NCI-H2171 treated with DMSO at 0.1 percent for 48 hours (cell line): Measurements from ENCODE around the gene FOSL1.

ENCODE experiments used
- DNase-seq: peaks from one replicate; lab custom pipeline; 2025; lab: John Stamatoyannopoulos, UW

Gene FOSL1

DNA sequence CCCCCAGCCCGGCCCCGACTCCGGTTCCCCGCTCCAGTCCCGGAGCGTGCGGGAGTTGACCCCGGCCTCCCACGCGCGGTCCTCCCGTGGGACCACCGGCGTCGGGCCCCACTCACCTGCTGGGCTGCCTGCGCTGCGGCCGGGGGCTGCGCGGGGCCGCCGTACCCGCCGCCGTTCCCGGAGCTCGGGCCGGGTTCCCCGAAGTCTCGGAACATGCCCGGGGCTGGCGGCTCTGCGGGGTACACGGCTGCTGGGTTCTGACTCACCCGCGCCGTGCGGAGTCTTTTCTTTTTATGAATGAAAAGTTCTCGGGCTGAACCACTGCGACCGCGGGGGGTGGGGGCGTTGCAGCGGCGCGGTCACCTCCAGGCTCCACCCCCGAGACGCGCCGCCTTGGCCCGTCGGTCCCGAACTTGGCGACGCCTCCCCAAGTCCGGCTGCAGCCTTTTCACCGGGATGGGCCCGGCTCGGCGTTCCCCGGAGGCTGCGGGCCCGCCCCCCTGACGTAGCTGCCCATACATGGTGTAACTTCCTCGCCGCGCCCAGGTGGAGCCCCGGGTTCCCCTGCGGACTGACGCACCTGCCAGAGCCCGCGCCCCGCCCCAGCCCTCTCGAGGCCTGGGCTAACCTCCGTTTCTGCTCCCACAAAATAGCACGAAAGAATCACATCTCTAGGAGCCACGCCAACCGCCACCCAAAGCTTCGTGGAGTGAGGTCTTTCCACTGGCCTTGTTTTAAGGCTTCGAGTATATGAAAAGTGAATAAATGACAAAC lies at the start of gene FOSL1:
Gene FOSL1 (minus strand): TSS at position 264 of the 774 bp plus-strand sequence. CDS start 49 bp downstream, at position 215.
- DNase-seq = peak; percentile 69

DNA sequence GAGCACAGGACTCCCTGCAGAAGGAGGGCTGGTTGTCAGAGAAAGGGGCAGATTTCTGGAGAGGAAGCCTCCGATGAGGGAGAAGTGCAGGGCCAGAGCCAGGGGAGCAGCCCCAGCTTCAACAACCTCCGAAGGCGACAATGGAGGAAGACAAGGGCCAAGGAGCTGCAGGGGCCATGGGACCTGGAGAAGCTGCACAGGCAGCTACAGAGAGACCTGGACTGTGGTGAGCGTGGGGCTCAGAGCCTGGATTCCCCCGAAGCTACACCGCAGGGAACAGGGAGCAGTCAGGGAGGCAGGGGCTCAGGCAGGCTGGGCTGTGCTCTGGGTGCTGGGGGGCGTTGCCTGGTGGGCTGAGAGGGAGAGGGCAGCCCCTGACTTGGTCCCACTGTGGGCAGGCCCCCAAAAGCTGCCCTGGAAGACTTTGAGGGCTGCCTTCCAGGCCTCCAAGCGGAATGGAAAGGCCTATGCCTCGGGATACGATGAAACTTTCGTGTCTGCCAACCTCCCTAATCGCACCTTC lies 47.5 kb upstream of the FOSL1 start:
- DNase-seq = no peak

DNA sequence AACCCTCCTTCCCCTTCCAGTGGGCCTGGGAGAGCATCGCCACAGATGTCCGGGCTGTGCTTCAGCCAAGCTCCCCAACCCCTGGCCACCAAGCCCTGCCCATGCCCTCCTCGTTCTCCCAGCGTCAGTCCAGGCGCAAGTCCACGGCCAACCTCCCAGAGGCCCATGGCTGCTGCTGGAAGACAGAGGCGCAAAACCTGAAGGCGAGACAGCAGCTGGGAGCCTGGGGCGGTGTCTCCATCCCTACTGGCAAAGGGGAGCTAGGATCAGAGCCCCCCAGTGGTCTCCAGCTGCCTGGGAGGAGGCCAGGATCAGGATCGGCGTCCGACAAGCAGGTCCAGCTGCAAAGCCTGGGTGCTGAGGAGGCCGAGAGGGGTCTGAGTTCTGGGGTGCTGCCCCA lies 46.9 kb upstream of the FOSL1 start:
- no peak for DNase-seq

DNA sequence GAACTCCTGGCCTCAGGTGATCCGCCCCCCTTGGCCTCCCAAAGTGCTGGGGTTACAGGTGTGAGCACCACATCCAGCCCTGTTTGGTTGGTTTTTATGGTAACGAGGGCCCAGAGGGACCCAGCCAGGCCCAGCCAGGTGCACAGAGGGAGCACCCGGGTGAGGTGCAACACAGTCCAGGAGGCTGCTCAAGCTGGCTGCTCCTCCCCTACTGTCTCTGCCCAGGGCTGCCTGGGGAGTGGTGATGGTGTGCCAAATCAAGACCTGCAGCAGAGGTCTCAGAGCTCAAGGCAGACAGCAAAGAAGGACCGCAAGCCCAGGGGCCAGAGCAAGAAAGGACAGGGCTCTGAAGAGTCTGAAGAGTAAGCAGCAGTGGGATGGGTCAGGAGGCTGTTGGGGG lies 46.5 kb upstream of the FOSL1 start:
- no peak for DNase-seq

DNA sequence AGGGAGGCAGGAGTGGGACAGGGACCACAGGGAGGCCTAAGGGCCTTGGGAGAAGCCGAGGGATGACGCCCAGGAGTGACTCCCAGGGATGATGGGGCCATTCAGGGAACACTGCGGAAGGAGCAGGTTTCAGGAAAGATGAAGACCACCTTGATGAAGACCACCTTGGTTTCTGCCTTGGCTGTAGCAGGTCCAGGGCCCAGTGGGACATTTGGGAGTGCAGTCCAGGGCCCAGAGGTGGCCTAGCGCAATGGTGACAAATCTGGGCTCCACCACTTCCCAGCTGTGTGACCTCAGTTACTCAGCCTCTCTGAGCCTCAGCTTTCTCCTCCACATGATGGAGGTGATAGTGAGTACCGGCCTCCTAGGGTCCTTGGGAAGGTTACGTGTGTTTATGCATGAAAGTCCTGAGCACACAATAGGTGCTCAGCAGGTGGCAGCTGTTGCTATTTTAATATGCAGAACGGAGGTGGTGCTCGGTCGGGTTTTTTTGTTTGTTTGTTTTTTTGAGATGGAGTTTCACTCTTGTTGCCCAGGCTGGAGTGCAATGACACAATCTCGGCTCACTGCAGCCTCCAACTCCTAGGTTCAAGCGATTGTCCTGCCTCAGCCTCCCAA lies 45.9 kb upstream of the FOSL1 start:
- no peak for DNase-seq

DNA sequence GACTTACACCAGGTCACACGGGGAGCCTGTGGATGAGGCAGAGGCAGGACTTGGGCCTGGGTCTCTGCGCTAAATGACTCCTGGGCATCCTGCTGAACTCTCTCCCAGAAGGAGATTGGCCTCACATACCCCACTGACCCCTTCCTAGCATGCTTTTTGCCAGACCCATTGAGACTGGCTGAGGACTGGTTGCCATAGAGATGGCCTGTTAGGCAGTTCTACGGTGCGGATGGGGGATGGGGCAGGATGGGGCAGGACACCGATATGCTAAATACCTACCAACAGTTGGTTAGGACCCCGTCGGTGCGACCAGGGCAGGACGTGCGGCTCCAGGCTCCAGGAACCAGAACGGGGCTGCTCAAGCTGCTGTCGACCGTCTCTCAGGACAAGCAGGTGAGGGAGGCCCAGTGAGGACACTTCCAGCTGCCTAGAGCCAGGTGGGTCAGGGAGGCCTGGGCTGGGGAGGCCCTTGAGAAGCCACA lies 45.3 kb upstream of the FOSL1 start, which contains the start of gene TSGA10IP:
Gene TSGA10IP (plus strand): TSS at position 51 of the 482 bp plus-strand sequence. CDS start 196 bp downstream, at position 247.
- DNase-seq = no peak

DNA sequence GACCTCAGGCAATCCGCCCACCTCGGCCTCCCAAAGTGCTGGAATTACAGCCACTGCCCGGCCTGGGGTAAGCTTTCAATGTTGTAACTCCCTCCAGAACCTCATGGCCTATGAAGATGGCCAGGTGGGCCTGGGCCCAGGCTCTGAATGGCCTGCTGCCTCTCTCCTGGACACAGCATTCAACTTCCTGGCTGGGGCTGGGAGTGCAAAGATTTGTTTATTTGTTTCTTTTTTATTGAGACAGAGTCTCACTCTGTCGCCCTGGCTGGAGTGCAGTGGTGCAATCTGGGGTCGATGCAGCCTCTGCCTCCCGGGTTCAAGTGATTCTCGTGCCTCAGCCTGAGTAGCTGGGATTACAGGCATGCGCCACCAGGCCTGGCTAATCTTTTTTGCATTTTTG lies 44.6 kb upstream of the FOSL1 start:
- no peak for DNase-seq

DNA sequence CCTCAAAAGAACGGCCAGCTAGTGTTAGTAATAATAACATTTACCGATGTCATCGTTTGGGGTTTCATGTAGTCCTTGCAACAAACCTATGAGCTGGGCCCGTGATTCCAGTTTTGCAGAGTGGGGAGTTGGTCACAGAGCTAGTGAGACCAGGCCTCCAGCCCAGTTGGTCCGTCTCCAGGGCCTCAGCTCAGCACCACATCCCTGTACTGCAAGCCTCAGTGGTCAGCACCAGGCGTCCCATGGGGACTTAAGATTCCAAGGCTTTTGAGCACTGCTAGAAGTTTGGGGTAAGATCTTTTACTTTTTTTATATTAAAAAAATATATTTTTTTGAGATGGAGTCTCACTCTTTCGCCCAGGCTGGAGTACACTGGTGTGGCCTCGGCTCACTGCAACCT lies 44.0 kb upstream of the FOSL1 start:
- DNase-seq = no peak

DNA sequence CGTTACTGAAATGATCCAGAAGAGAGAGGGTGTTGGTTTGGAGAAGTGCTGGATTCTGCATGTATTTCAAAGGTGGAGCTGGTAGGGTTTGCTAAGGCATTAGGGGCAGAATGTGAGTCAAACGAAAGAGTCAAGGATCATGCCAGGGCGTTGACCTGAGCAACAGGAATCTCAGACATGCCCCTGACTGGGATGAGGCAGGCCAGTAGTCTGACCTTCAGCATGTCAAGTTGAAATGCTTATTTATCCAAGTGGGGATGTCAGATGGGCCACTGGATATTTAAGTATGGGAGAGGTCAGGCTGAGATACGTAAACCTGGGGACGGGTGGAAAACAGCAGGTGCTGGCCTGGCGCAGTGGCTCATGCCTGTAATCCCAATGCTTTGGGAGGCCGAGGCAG lies 42.3 kb upstream of the FOSL1 start:
- DNase-seq = no peak

DNA sequence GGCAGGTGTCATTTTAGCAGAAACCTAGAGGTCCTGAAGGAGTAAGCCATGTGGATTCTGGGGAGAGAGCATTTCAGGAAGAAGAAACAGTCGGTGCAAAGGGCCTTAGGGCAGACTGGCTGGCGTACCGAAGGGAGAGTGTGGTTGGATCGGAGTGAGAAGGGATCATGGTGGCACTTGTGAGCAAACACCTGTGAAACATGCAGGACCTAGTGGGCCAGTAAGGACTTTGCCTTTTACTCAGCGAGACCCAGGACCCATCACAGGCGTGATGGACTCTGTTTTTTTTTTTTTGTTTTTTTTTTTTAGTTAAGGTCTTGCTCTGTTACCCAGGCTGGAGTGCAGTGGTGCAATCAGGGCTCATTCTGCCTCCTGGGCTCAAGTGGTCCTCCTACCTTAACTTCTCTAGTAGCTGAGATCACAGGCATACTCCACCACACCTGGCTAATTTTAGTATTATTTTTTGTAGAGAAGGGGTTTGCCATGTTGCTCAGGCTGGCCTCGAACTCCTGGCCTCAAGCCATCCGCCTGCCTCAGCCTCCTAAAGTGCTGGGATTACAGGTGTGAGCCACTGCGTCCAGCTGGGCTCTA lies 41.6 kb upstream of the FOSL1 start:
- DNase-seq = no peak

DNA sequence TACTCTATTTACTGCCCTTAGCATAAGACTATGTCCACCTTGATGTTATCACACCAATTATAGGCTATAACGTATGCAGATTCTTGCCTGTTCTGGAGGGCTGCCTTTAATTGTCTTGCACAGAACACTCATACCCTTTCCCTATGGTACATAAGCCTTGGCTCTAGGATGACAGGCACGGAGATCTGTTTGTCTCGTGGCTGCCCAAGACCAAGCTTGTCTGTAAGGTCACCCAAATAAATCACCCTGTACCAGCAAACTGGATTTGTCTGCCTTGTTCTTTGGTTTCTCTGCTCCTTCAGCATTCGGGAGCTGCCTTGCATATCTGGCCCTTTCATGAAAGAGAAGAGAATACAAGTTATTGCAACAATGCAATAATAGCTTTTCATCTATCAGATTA lies 37.6 kb upstream of the FOSL1 start:
- no peak for DNase-seq

DNA sequence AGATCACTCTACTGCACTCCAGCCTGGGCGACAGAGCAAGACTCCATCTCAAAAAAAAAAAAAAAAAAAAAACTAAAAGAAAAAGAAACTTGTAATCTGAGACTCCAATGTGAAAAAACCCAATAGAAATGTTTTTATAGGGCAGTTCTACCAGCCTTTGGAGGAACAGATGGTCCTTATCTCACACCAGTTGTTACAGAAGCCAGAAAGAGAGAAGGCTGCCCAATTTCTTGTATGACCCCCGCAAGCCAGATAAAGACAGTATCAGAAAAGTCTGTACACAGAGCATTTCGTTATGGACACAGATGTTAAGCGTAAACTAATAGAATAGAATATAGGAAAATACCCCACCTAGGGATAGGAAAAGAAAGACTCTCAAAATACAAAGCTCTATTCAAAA lies 33.8 kb upstream of the FOSL1 start:
- peak; percentile 97 for DNase-seq

DNA sequence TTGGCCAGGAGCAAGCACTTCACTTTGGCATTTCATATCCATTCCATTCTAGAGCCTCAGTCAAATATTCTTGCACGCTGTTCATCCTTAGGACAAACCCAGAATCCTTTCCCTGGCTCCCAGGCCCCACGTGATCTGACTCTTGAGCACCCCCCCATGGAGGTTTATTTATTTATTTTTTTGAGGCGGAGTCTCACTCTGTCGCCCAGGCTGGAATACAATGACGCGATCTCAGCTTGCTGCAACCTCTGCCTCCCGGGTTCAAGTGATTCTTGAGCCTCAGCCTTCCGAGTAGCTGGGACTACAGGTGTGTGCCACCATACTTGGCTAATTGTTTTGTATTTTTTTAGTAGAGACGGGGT lies 32.4 kb upstream of the FOSL1 start:
- DNase-seq = peak; percentile 10

DNA sequence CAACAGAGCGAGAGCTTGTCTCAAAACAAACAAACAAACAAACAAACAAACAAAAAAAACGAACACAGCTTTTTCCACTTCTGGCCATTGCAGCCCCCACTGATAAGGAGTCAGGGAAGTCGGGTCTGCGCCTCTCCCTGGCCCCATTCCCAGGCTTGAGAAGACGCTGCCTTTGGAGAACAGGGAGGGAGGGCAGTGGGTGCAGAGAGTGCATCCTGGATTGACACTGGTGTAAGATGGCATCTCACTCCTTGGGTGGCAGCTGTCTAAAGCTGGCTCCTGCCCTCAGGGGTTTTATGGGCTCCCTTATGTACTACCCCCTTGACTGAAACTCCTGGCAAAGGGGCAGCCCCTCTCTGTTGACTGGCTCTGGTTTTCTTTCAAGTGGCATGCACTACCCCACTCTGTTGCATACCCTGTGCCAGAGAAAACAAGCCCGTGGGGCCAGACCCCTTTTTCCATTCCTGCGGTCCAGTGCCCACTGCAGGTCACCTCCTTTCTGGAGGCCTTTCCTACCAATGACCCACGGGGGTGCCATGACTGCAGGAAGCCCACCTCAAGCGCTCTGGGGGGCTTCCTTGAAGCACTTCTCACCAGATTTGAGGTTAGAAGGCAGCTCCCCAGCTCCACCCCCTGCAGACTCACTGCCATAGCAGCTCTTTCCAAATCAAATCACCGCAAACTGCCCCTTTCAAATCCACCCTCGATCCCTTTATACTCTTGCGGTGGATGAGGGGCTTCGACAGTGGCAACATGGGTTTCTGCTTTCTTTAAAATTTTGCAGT lies 31.8 kb upstream of the FOSL1 start:
- DNase-seq = no peak

DNA sequence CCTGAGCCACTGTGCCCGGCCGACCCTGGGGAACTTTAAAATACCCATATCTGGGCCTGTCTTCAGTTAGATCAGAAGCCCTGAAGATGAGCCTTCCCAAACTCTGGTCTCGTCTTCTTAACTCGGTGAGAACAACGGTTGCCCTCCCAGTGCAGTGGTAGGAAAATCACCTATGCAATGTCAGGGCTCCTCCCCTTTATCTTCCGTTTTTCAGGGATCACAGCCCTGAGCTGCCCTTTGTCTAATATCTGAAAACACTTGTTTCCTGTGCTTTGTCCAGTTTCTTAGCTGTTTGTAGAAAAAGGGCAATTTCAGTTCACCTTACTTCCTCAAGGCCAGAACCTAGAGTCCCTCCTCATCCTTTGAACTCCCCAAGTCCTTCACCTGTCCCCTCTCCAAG lies 28.5 kb upstream of the FOSL1 start:
- no peak for DNase-seq

DNA sequence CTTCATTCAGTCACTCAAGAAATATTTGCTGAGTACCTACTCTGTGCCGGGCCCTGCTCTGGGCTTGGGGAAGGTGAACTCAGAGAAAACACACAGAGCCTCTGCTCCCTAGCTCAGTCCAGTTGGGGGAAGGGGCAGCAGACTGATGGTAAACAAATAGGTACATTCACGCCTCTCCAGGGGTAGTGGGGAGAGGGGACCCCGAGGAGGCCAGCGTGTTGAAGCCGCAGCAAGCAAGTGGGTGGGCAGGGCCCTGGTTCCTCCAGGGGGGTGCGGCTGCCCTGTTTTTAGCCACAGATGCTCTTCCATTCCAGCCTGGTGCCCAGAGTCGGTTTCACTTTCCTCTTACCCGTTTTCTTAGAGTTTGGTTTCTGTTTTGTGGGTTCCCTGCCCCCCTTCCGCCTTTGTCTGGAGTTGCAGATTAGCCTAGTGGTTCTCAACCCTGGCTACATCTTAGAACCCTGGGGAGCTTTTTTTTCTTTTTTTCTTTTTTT lies 27.8 kb upstream of the FOSL1 start:
- DNase-seq = no peak

DNA sequence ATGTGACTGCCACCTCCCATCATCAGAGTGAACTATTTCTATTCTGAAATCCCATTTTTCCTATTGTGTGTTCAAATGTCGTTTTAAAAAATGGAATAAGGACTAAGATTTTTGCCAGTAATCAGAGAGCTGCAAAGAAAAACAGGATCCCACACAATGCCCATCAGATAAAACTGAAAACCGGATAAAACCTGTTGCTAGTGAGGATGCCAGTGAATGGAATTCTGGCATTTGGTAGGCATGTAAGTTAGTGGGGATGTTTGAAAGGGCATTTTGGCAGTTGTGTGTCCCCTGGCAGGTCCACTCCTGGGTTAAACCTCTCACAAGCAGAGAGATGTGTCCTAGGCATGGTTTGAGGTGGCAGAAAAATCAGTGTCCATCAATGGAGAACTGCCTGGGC lies 25.2 kb upstream of the FOSL1 start:
- no peak for DNase-seq

DNA sequence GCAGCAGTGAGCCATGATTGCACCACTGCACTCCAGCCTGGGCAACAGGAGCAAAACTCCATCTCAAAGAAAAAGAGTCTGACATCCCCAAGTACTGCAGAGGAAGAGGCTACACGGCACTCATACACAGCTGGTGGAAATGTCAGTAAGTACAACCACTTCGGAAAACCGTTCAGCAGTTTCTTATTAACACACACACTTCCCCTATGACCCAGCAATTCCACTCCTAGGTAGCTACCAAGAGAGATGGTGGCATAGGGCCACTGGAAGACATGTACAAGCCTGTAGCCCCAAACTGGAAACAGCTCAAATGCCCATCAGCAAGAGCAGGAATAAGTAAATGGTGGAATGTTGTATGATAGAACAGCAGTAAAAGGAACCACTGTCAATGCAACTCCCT lies 22.4 kb upstream of the FOSL1 start:
- DNase-seq = no peak

DNA sequence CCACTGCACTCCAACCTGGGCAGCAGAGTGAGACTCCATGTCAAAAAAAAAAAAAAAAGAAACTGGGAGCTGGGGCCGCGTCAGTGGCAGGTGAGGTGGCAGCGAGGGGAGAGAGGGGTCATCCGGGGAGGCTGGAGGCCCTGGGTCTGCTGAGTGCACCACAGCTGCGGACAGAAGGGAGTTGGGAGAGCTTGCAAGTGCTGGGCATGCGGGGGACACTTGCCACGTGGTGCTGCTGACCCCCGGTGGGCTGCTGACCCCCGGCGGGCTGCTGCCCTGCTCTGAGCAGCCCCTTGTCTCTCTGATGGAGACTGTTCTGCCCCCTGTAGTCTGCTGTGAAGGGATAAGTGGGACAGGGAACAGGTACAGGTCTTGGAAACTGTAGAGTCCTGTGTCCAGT lies 21.7 kb upstream of the FOSL1 start:
- no peak for DNase-seq

DNA sequence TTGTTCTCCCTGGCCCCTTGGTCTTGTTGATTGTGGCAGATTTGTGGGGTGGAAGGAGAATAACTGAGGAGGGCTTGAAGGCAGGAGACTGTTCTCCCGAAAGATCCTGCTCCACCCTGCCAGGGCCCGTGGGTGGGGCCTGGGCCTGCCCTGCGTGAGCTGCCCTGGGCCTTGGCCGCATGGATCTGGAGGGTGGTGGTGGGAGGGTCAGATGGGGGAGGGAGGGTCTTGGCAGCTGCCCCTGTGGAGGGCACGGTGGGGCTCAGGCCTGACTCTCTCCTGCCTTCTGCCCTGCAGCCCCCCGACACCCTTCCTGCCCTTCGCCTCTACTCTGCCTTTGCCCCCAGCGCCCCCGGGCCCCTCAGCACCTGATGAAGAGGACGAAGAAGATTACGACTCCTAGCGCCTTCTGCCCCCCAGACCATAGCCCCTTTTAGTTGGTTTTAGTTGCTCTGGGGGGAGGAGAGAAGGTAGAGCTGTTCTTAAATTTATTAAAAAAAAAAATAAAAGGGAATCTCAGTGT lies 20.9 kb upstream of the FOSL1 start:
- no peak for DNase-seq

DNA sequence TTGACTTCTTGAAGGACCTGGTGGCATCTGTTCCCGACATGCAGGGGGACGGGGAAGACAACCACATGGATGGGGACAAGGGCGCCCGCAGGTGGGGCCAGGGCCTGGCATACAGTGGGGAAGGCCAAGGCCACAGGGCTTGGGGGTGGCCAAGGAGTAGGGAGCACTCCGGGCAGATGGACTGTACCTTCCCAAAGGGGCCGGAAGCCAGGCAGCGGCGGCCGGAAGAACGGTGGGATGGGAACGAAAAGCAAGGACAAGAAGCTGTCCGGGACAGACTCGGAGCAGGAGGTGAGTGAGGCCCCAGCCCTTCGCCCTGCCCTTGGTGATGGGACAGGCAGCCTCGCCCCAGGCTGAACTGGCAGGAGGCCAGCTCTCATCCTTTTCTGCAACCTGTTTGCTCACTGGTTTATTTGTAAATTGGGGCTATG lies 20.2 kb upstream of the FOSL1 start:
- DNase-seq = no peak
